Caco-2 (cell line): ENCODE data around the gene CLSTN2. TPM values are rescaled to one million over a fixed set of nuclear protein-coding genes. Genes with fewer than 3 reads are reported as not detected.

Experiments used
- BruUV-seq: library from RNA; stranded (reverse); fragments of 400-500 nt; replicated peaks from 2 replicates; lab custom pipeline; 2021; lab: Mats Ljungman, UMichigan
- CTCF ChIA-PET: fragments of 300-600 bp; sonication (Branson Sonifier 250); formaldehyde crosslinking; loops from one replicate; lab custom pipeline; 2022; ENCODE audit warnings: antibody characterized with exemption; lab: Charles Lee
- POLR2A ChIA-PET: fragments of 300-600 bp; sonication (Branson Sonifier 250); formaldehyde crosslinking; loops from one replicate; lab custom pipeline; 2022; ENCODE audit warnings: antibody characterized with exemption; lab: Charles Lee
- DNase-seq, 2 experiments: peaks; one replicate each; pipeline versions ENCODE4 v3.0.0 to v3.0.0-alpha.2; 2020 to 2022
- H3K27me3 ChIP-seq: replicated peaks from 2 replicates; pipeline ENCODE4 v1.6.0; 2011; ENCODE audit warnings: low read length; ENCODE audit not compliant: control insufficient read depth, insufficient read depth
- H3K36me3 ChIP-seq: 2 replicates; pipeline ENCODE4 v1.5.1; 2011; ENCODE audit warnings: low read length; ENCODE audit not compliant: control insufficient read depth, insufficient read depth
- H3K4me1 ChIP-seq: fragments of 250-450 bp; sonication (Bioruptor Pico); 2 replicates; pipeline ENCODE4 v1.5.1; 2020; ENCODE audit warnings: mild to moderate bottlenecking
- H3K4me3 ChIP-seq: 2 replicates; pipeline ENCODE4 v1.5.1; 2011; ENCODE audit warnings: low read depth, mild to moderate bottlenecking, control low read depth, low read length
- H3K9me3 ChIP-seq: fragments of 250-450 bp; sonication (Bioruptor Pico); 2 replicates; pipeline ENCODE4 v1.5.1; 2020; ENCODE audit warnings: mild to moderate bottlenecking, moderate library complexity
- H3K27ac Mint-ChIP-seq: one replicate; pipeline ENCODE4 v1.8.0; 2022; ENCODE audit warnings: mixed read lengths; ENCODE audit not compliant: unreplicated experiment
- H3K27me3 Mint-ChIP-seq: one replicate; pipeline ENCODE4 v1.8.0; 2022; ENCODE audit warnings: mixed read lengths; ENCODE audit not compliant: insufficient read depth, unreplicated experiment
- H3K36me3 Mint-ChIP-seq: one replicate; pipeline ENCODE4 v1.8.0; 2022; ENCODE audit warnings: mild to moderate bottlenecking, mixed read lengths; ENCODE audit not compliant: insufficient read depth, unreplicated experiment
- H3K4me1 Mint-ChIP-seq: one replicate; pipeline ENCODE4 v1.8.0; 2022; ENCODE audit warnings: low read depth, mixed read lengths; ENCODE audit not compliant: unreplicated experiment
- H3K4me3 Mint-ChIP-seq: one replicate; pipeline ENCODE4 v1.8.0; 2022; ENCODE audit warnings: mild to moderate bottlenecking, moderate library complexity, mixed read lengths; ENCODE audit not compliant: unreplicated experiment
- H3K9me3 Mint-ChIP-seq: one replicate; pipeline ENCODE4 v1.8.0; 2022; ENCODE audit warnings: mixed read lengths; ENCODE audit not compliant: unreplicated experiment
- CTCF ChIP-seq, 2 experiments: fragments of 200-600 bp in 1 of 2; IDR thresholded peaks; 1 replicate in 1 of 2; 2 replicates in 1 of 2; pipeline versions ENCODE4 v1.5.1 to v1.8.0; 2011 to 2022; ENCODE audit warnings: antibody characterized with exemption in 1 of 2, control low read depth in 1 of 2, inconsistent platforms in 1 of 2, low read depth in 1 of 2, low read length in 1 of 2, mild to moderate bottlenecking in 1 of 2, moderate library complexity in 1 of 2; ENCODE audit not compliant: insufficient read depth in 1 of 2, severe bottlenecking in 1 of 2, unreplicated experiment in 1 of 2
- intact Hi-C: fragments of 100-400 bp; cut with micrococcal nuclease; formaldehyde crosslinking; loops from one replicate; pipeline ENCODE4 v1.10.0; 2022; ENCODE audit not compliant: unreplicated experiment
- total RNA-seq: library from RNA; stranded (reverse); gene quantifications from 2 replicates; pipeline ENCODE4 v1.2.3, GENCODE V29; 2022

Gene CLSTN2
- total RNA-seq, 1 experiment from 2014 or later, result 26.1 TPM

DNA sequence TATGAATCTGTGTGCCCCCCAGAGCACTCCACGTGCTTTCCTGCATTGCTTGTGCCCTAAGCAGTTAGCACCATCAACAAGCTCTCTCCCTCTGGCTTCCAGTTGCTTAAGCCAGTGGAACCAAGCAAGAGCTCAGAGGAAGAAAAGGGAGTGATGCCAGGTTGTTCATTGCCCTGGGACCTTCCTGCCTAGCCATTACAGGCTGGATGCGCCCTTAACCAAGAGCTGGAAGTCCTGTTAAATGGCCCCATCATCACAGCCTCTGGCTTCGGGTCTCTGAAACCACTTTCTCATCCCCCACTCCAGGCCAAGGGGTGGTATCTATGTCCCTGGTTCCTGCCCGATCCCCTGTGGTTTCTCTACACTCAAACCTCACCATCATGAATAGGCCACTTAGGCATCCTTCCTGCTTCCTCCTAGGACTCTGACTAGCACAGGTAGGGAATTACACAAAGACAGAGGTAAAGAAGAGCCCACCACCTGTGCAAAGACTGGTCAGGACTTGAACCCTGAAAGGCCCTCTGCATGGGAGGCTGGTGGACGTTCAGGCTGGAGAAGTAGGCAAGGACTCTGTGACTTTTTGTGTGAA lies 433.3 kb downstream of the CLSTN2 start:
- TF ChIP-seq CTCF (IDR thresholded peaks at IDR 0.05; ENCODE audit: insufficient read depth in 1 of 2, low read depth in 1 of 2, low read length in 1 of 2, severe bottlenecking in 1 of 2, unreplicated experiment in 1 of 2), result no peak
- H3K27me3 Mint-ChIP-seq, result no peaks in the 10 kb centered on the region
- H3K4me1 Mint-ChIP-seq, result no peaks in the 10 kb centered on the region
- Histone ChIP-seq H3K4me1 (no peaks in the 10 kb centered on the region), H3K4me3 (no peak overlapping the region), H3K9me3 (no peaks in the 10 kb centered on the region), H3K36me3 (no peaks in the 10 kb centered on the region), H3K27me3 (no peaks in the 10 kb centered on the region)
- no TSS peak for BruUV-seq
- H3K4me3 Mint-ChIP-seq, result no peak overlapping the region
- intact Hi-C loops, result no loop called here
- no peak for DNase-seq
- H3K27ac Mint-ChIP-seq, result no peak overlapping the region
- H3K36me3 Mint-ChIP-seq, result no peaks in the 10 kb centered on the region
- H3K9me3 Mint-ChIP-seq, result no peaks in the 10 kb centered on the region
- ChIA-PET POLR2A (no interaction called here), CTCF (no interaction called here)

DNA sequence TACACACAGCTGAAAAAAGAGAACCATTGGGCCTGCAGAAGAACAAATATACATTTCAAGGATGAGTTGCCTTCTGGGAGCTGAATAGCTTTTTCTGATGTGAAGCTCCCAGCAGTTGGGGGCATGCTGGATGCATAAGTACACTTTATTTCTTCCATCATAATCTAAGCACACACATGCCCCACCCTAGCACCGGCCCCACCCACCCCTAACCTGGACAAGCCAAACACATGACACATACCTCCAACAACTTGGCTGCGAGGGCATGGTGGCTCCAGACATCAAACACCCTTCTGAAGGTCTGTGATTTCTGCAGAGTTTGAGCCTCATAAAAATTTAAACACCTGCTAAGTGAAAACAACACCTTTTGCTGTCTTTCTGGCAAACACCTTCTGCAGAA lies 435.7 kb downstream of the CLSTN2 start:
- no peak for DNase-seq
- Mint-ChIP-seq H3K27ac (no peak overlapping the region), H3K27me3 (no peaks in the 10 kb centered on the region), H3K4me1 (no peaks in the 10 kb centered on the region), H3K4me3 (no peak overlapping the region), H3K9me3 (no peaks in the 10 kb centered on the region), H3K36me3 (no peaks in the 10 kb centered on the region)
- Histone ChIP-seq H3K27me3 (no peaks in the 10 kb centered on the region), H3K9me3 (no peaks in the 10 kb centered on the region), H3K36me3 (no peaks in the 10 kb centered on the region), H3K4me3 (no peak overlapping the region), H3K4me1 (no peaks in the 10 kb centered on the region)
- intact Hi-C loops, result no loop called here
- BruUV-seq, result no TSS peak
- ChIA-PET CTCF (no interaction called here), POLR2A (no interaction called here)
- TF ChIP-seq CTCF (IDR thresholded peaks at IDR 0.05; ENCODE audit: insufficient read depth in 1 of 2, low read depth in 1 of 2, low read length in 1 of 2, severe bottlenecking in 1 of 2, unreplicated experiment in 1 of 2), result no peak

DNA sequence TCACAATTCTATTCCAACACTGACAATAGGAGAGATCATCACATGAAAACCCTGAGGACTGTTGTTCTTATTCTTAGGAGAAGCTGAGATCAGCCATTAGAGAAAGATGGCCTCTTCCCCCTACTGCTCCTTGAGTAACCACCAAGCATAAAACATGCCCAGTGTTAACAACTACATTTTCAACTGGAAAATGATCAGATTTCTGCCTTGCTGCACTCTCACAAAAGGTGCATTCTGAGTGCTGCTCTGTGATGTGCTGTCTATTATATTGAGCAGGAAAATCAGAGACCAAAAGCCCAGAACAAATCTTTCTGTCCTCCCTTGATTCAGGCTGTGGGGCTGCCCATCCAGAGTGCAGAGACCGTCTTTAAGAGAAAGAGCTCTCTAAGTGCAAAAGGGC lies 438.2 kb downstream of the CLSTN2 start:
- intact Hi-C loops, result no loop called here
- TF ChIP-seq CTCF (IDR thresholded peaks at IDR 0.05; ENCODE audit: insufficient read depth in 1 of 2, low read depth in 1 of 2, low read length in 1 of 2, severe bottlenecking in 1 of 2, unreplicated experiment in 1 of 2), result no peak
- Mint-ChIP-seq H3K27ac (no peak overlapping the region), H3K9me3 (no peaks in the 10 kb centered on the region), H3K4me1 (no peaks in the 10 kb centered on the region), H3K36me3 (no peaks in the 10 kb centered on the region), H3K4me3 (no peak overlapping the region), H3K27me3 (no peaks in the 10 kb centered on the region)
- Histone ChIP-seq H3K4me1 (no peaks in the 10 kb centered on the region), H3K4me3 (no peak overlapping the region), H3K9me3 (no peaks in the 10 kb centered on the region), H3K27me3 (no peaks in the 10 kb centered on the region), H3K36me3 (no peaks in the 10 kb centered on the region)
- BruUV-seq, result no TSS peak
- no peak for DNase-seq
- POLR2A ChIA-PET, result no interaction called here
- CTCF ChIA-PET, result no interaction called here
